ENCODE measurements around the gene HYAL1. TPM values are rescaled to one million over a fixed set of nuclear protein-coding genes. Genes with fewer than 3 reads are reported as not detected.
"Not testable (repeated sequence)": the region's sequence is repeated elsewhere in the genome, so short reads cannot be mapped to it uniquely, and the experiment has no call there.

The HYAL1 gene
- total RNA-seq, 3 donors from 2014 or later, result 0.24 to 0.82 TPM; not detected in 1

DNA sequence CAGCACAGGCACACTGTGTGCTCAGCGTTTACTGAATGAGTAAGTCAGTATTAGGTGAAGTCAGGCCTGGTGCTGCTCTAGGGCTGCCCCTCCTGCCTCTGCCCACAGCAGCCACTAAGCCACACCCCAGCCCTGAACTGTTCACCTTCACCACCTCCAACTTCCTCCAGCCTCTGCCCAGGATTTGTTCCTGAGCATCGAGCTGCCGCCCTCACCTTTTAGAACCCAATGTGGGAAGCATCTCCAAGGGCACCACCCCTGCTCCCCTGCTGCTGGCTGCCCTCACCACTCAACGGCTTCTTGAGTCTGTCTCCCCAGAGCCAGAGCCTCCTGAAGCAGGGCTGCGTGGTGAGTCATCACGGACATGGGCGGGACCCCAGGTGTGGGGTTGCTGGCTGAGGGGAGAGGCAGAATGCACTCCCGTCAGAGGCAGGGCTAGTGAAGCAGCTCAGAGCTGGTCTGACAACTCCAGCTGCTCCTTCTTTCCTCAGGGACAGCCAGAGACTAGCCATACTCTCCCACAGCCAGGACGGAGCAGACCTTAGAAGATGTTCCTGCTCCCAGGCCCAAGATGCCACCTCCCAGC lies 13.4 kb upstream of the HYAL1 start:
- Mint-ChIP-seq H3K36me3 (ENCODE audit: insufficient read depth) (peaks cover 1% of the 10 kb centered on the region), H3K9me3 (no peaks in the 10 kb centered on the region), H3K4me3 (peak overlapping the region; percentile 28), H3K4me1 (ENCODE audit: low read depth) (peaks cover 37% of the 10 kb centered on the region), H3K27me3 (ENCODE audit: low read depth) (no peaks in the 10 kb centered on the region)
- peak; percentile 70 for DNase-seq
- ATAC-seq, result peak; percentile 13 to 27

- Mint-ChIP-seq H3K36me3 (ENCODE audit: insufficient read depth) (peaks cover 1% of the 10 kb centered on the region), H3K27me3 (ENCODE audit: low read depth) (no peaks in the 10 kb centered on the region), H3K4me3 (no peak overlapping the region), H3K9me3 (no peaks in the 10 kb centered on the region), H3K4me1 (ENCODE audit: low read depth) (peaks cover 28% of the 10 kb centered on the region)
- ATAC-seq (no peak), DNase-seq (no peak)
These were observed 11.4 kb upstream of the HYAL1 start for GRCh38 chr3:50314816-50315215.

DNA sequence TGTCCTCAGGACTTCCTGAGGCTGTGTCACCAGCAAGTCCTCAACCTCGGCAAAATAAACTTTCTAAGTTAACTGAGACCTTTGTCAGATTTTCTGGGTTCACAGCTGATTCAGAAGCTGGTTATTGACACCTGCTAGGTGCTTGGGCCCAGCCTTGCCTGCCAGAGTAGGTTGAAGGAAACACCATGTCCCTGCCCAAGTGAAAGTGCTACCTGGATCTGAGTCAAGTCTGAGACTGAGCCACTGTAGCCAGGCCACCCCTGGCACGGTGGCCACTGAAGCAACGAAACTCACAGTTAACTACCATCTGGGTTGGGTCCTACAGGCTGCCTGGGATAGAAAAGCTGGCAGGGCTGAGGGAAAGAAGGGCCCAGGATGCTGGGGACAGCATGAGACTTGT lies 11.0 kb upstream of the HYAL1 start:
- H3K4me3 Mint-ChIP-seq, result no peak overlapping the region
- DNase-seq, result no peak
- H3K36me3 Mint-ChIP-seq (ENCODE audit: insufficient read depth), result peaks cover 1% of the 10 kb centered on the region
- ATAC-seq, result no peak
- H3K9me3 Mint-ChIP-seq, result no peaks in the 10 kb centered on the region
- H3K4me1 Mint-ChIP-seq (ENCODE audit: low read depth), result peaks cover 24% of the 10 kb centered on the region
- no peaks in the 10 kb centered on the region for H3K27me3 Mint-ChIP-seq (ENCODE audit: low read depth)

GRCh38 chr3:50312041-50312440 lies 8.7 kb upstream of the HYAL1 start:
- ATAC-seq; DNase-seq; H3K27me3 Mint-ChIP-seq (ENCODE audit: low read depth); H3K9me3 Mint-ChIP-seq; H3K4me3 Mint-ChIP-seq; H3K36me3 Mint-ChIP-seq (ENCODE audit: insufficient read depth): not testable (repeated sequence)
- peaks cover 12% of the 10 kb centered on the region for H3K4me1 Mint-ChIP-seq (ENCODE audit: low read depth)

- Mint-ChIP-seq H3K27me3 (ENCODE audit: low read depth) (no peaks in the 10 kb centered on the region), H3K4me1 (ENCODE audit: low read depth) (peaks cover 18% of the 10 kb centered on the region), H3K36me3 (ENCODE audit: insufficient read depth) (no peaks in the 10 kb centered on the region), H3K4me3 (no peak overlapping the region), H3K9me3 (no peaks in the 10 kb centered on the region)
- DNase-seq (no peak), ATAC-seq (peak; percentile 67 to 69)
These were observed 1.2 kb upstream of the HYAL1 start for GRCh38 chr3:50304601-50305000.

DNA sequence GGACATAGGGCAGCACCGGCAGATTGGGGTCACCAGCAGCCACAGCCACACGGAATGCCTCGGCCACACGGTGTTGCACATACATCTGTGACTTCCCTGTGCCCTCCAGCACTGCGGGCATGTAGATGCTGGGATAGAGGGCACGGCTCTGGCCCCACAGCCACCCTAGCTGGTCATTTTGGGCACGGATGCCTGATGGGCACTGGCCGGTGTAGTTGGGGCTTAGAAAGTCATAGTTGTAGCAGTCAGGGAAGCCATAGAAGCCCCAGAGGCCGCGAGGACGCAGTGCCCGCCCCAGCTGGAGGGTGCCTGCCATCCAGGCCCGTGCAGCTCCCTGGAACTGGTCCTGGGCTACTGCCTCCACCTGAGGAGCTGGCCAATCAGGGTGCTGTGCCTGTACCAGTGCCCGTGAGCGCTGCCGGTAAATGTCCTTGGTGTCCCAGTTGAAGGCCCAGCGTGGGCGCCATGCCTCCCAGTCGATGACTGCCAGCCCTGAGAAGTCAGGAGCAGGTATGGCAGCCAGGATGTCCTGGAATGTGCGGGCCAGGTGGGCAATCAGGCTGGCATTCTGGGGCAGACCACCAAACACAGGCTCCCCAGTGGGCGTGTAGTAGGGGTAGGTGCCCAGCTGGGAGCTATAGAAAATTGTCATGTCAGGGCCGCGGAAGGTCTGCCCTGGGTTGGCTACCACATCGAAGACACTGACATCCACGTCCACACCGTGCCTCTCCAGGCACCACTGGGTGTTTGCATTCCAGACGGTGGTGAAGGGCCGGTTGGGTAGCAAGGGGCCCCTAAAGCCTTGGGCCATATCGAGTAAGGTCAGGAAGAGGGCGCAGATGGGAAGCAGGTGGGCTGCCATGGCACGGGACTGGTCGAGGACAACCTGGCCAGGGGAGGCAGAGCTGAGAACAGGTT lies 1.0 kb downstream of the HYAL1 start:
- peaks cover 26% of the 10 kb centered on the region for H3K4me1 Mint-ChIP-seq (ENCODE audit: low read depth)
- no peaks in the 10 kb centered on the region for H3K9me3 Mint-ChIP-seq
- H3K4me3 Mint-ChIP-seq, result no peak overlapping the region
- no peaks in the 10 kb centered on the region for H3K36me3 Mint-ChIP-seq (ENCODE audit: insufficient read depth)
- no peak for ATAC-seq
- no peak for DNase-seq
- no peaks in the 10 kb centered on the region for H3K27me3 Mint-ChIP-seq (ENCODE audit: low read depth)

DNA sequence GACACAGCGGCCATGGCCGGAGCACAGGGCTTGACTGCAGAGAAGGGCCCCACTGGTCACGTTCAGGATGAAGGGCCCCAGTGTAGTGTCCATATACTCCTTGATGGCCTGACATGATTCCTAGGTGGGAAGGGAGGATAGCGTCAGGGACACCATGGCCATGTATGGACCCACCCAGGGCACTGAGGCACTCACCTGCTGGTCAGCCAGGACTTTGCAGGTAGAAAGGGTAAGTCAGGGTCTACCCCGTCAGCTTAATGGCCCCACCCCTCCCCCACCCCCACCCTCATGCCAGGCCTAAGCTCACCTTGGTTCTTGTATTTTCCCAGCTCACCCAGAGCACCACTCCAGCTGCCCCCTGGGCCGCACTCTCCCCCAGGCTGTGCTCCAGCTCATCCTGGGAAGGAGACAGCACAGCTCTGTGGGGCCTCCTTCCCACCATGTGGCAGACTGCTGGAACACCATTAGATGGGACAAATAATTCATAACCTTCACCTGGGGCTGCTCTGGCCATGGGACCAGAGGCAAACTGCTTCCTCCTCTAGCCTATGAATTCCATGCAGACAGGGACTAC lies 2.6 kb downstream of the HYAL1 start:
- Mint-ChIP-seq H3K36me3 (ENCODE audit: insufficient read depth) (no peaks in the 10 kb centered on the region), H3K4me1 (ENCODE audit: low read depth) (peaks cover 26% of the 10 kb centered on the region), H3K4me3 (peak overlapping the region; percentile 91), H3K27me3 (ENCODE audit: low read depth) (no peaks in the 10 kb centered on the region), H3K9me3 (no peaks in the 10 kb centered on the region)
- ATAC-seq (no peak), DNase-seq (no peak)

DNA sequence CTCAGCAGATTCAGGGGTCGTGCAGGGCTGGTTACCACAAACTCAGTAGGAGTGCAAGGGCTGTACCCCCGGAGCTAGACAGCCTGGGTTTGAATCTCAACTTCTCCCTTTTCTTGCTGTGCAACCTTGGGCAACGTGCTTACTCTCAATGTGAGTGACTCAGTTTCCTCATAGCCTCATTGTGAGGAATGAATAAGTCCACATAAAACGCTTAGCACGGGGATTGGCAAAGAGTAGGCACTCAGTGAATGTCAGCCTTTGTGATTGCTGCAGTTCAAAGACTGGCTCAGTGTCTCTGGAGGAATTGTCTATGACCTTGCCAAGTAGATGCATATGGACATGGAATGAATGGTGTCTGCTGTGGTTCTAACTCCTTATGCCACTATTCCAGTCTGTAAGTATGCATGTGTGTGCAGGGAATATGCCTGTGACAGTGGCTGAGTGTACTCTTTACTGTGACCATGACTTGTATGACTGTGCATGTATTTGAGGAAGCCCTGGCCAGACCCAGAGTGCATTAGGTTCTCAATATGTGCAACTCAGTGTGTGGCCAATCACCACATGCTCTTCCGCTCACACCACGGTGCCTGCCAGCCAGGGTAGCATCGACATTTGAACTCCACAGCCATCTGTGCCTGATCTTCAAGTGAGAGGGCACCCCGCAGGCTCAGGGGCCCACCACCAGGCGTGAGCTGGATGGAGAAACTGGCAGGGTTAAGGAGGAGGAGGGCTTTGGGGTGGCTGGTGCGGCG lies 3.3 kb downstream of the HYAL1 start:
- H3K36me3 Mint-ChIP-seq (ENCODE audit: insufficient read depth), result no peaks in the 10 kb centered on the region
- no peak for DNase-seq
- no peak for ATAC-seq
- H3K27me3 Mint-ChIP-seq (ENCODE audit: low read depth), result no peaks in the 10 kb centered on the region
- peak overlapping the region; percentile 91 for H3K4me3 Mint-ChIP-seq
- H3K9me3 Mint-ChIP-seq, result no peaks in the 10 kb centered on the region
- H3K4me1 Mint-ChIP-seq (ENCODE audit: low read depth), result peaks cover 26% of the 10 kb centered on the region

- H3K9me3 Mint-ChIP-seq, result no peaks in the 10 kb centered on the region
These were observed 3.8 kb downstream of the HYAL1 start for GRCh38 chr3:50299638-50299928.

DNA sequence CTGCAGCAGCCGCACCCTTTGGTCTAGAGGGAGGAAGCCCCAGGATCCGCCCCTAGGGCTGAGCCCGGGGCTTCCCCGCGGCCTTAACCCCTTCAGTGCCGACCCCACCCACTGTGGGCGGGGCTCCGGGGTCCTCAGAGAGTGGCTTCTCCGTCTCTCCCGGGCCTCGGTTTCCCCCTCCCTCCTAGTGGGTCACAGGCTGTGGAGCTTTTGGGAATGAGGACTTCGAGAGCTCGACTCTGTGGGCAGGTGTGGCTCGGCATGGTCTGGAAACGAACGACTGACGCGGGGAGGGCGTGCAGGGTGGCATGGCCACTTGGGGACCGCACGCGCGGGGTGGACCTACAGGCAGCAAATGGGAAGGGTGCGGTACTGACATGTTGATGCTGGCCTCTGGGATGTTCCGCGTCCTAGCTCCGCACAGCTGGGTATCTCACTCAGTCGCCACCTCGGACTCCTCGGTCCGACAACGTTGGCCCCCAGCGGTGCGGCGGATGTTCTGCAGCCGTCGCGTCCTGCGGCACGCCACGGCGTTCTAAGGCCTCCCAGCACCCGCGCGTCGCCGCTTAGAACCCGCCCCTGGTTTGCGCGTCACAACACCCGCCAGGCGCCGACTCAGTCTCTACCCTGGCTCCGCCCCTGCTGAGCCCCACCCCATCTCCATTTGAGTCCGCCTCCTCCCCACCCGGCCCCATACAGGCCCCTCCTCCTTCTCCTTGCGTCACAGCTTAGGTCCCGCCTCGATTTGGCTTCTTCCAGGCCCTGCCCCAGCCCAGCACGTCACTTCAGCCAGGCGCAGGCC lies 4.3 kb downstream of the HYAL1 start, which contains the start of the genes HYAL3 and NAA80:
TSS of gene HYAL3 (minus strand) at position 570 of the 802 bp plus-strand sequence. CDS start 3,803 bp downstream, outside the sequence.
TSS of gene NAA80 (minus strand) at position 570 of the 802 bp plus-strand sequence. CDS start 1,942 bp downstream, outside the sequence.
- H3K9me3 Mint-ChIP-seq, result no peaks in the 10 kb centered on the region
- peak; percentile 99 for DNase-seq
- peak within 1 kb of the TSS; percentile 91 for H3K4me3 Mint-ChIP-seq
- H3K4me1 Mint-ChIP-seq (ENCODE audit: low read depth), result peaks cover 21% of the 10 kb centered on the region
- peak; percentile 88 to 91 for ATAC-seq
- H3K36me3 Mint-ChIP-seq (ENCODE audit: insufficient read depth), result no peaks in the 10 kb centered on the region
- H3K27me3 Mint-ChIP-seq (ENCODE audit: low read depth), result no peaks in the 10 kb centered on the region

More at GRCh38 chr3:50299638-50299928, 3.8 kb downstream of the HYAL1 start:
- no peaks in the 10 kb centered on the region for H3K36me3 Mint-ChIP-seq (ENCODE audit: insufficient read depth)
- no peaks in the 10 kb centered on the region for H3K27me3 Mint-ChIP-seq (ENCODE audit: low read depth)
- peaks cover 22% of the 10 kb centered on the region for H3K4me1 Mint-ChIP-seq (ENCODE audit: low read depth)
- ATAC-seq, result no peak
- H3K4me3 Mint-ChIP-seq, result peak overlapping the region; percentile 91
- DNase-seq, result no peak

- DNase-seq, result no peak
- Mint-ChIP-seq H3K4me3 (peak overlapping the region; percentile 91), H3K27me3 (ENCODE audit: low read depth) (no peaks in the 10 kb centered on the region), H3K4me1 (ENCODE audit: low read depth) (peaks cover 21% of the 10 kb centered on the region), H3K36me3 (ENCODE audit: insufficient read depth) (no peaks in the 10 kb centered on the region), H3K9me3 (no peaks in the 10 kb centered on the region)
- ATAC-seq, result no peak
These were observed 5.3 kb downstream of the HYAL1 start for GRCh38 chr3:50297896-50298725.

- Mint-ChIP-seq H3K27me3 (ENCODE audit: low read depth) (no peaks in the 10 kb centered on the region), H3K4me3 (peak overlapping the region; percentile 91), H3K36me3 (ENCODE audit: insufficient read depth) (no peaks in the 10 kb centered on the region), H3K4me1 (ENCODE audit: low read depth) (peaks cover 29% of the 10 kb centered on the region), H3K9me3 (no peaks in the 10 kb centered on the region)
- DNase-seq (no peak), ATAC-seq (no peak)
These were observed 6.0 kb downstream of the HYAL1 start for GRCh38 chr3:50297384-50297775.

Measured in activated T-cell treated with anti-CD3 and anti-CD28 coated beads, Interleukin-2, amount 50 U/mL, for 4 hours (primary cell).